Retinal pigment epithelial cell (primary cell): Measurements from ENCODE around the gene TTLL10.

Source experiments
- DNase-seq: peaks from one replicate; pipeline ENCODE4 v3.0.0-alpha.2; 2010; ENCODE audit warnings: low read depth
- H3K4me3 ChIP-seq: 2 replicates; pipeline ENCODE4 v1.5.1; 2011; ENCODE audit warnings: mild to moderate bottlenecking, low read length, control low read depth, moderate library complexity
- TF ChIP-seq, protein P1 (sequence below): conservative IDR thresholded peaks from 2 replicates; pipeline ENCODE4 v1.5.1; 2011; ENCODE audit warnings: low read depth, low read length, control low read depth, inconsistent platforms

TTLL10 gene

GRCh38 chr1:1176931-1177330 is 3.3 kb downstream of the TTLL10 start:
- DNase-seq = no peak
- TF ChIP-seq, protein P1, sequence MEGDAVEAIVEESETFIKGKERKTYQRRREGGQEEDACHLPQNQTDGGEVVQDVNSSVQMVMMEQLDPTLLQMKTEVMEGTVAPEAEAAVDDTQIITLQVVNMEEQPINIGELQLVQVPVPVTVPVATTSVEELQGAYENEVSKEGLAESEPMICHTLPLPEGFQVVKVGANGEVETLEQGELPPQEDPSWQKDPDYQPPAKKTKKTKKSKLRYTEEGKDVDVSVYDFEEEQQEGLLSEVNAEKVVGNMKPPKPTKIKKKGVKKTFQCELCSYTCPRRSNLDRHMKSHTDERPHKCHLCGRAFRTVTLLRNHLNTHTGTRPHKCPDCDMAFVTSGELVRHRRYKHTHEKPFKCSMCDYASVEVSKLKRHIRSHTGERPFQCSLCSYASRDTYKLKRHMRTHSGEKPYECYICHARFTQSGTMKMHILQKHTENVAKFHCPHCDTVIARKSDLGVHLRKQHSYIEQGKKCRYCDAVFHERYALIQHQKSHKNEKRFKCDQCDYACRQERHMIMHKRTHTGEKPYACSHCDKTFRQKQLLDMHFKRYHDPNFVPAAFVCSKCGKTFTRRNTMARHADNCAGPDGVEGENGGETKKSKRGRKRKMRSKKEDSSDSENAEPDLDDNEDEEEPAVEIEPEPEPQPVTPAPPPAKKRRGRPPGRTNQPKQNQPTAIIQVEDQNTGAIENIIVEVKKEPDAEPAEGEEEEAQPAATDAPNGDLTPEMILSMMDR = no peak
- H3K4me3 ChIP-seq = no peak overlapping the region

DNA sequence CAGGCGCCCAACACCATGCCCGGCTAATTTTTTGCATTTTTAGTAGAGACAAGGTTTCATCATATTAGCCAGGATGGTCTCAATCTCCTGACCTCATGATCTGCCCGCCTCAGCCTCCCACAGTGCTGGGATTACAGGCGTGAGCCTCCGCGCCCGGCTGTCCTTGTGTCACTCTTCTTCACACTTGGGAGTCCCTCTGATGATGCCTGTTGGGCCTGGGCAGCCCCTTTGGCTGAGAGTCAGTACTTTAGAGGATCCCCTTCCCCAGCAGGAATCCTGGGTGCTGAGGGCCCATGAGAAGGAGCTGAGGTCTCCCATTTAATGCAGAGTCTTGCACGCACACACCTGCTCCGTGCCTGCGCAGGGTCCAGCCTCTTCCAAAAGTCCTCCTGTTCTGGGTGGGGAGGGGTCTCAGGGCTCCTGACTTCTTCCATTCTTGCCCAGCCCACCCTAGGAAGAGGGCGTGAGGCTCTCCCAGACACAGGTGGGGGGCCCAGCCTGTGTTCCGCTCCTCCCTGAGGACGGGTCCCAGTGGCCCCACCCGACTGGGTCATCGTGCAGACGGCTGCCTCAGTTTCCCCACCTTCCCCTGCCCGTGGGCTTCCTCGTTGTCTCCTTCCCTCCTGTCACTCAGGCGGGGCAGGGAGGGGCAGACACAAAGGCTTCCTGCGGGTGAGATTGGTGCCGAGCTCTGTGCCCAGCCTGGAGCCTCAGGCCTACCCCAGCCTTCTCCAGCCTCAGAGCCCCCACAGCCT is 3.9 kb downstream of the TTLL10 start:
- TF ChIP-seq, protein P1 = no peak
- H3K4me3 ChIP-seq = no peak overlapping the region
- no peak for DNase-seq

GRCh38 chr1:1178794-1179331 is 5.2 kb downstream of the TTLL10 start:
- no peak overlapping the region for H3K4me3 ChIP-seq
- TF ChIP-seq, protein P1 = no peak
- DNase-seq = no peak

GRCh38 chr1:1179346-1179982 is 5.8 kb downstream of the TTLL10 start:
- TF ChIP-seq, protein P1 = no peak
- H3K4me3 ChIP-seq = no peak overlapping the region
- DNase-seq = no peak

GRCh38 chr1:1179983-1180861 is 6.5 kb downstream of the TTLL10 start:
- TF ChIP-seq, protein P1 = no peak
- no peak overlapping the region for H3K4me3 ChIP-seq
- no peak for DNase-seq

DNA sequence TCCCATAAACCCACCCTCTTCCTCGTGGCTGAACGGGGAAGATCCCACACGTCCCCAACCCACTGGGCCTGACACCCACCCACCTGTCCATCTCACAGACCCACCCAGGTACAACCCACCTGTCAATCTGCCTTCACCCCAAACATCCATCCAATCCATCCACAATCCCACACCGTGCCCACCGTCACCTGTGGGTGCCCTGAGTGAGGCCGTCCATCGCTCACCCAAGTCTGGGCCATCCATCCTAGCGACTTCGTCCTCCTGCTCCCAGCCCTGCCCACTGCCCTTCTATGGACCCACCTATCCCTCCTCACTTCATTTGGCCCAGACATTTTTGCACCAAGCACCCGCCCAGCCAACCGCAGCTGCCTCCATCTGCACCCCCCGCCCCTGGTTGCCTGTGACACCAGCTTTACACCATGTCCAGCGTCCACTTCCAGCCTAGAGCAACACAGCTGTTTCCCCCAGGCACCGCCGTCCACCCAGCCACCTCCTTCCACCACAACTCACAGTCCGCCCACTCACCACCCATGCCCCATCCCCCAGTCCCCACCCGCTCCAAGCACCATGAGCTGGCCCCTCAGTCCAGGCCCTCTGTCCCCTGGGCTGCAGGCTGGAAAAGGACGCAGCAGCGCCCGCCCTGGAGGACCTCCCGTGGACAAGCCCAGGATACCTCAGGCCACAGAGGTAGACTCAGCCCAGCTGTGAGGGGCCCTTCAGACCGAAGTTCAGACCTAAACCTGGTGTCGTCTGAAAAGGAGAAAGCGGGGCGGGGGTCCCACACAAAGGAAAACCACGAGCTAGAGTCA is 7.7 kb downstream of the TTLL10 start:
- TF ChIP-seq, protein P1 = no peak
- no peak overlapping the region for H3K4me3 ChIP-seq
- DNase-seq = no peak
